NCI-H1694 treated with DMSO at 0.1 percent for 48 hours (cell line): ENCODE measurements around the gene PLA1A.

Experiments used
- DNase-seq: peaks from one replicate; lab custom pipeline; 2025; lab: John Stamatoyannopoulos, UW

The PLA1A gene

DNA sequence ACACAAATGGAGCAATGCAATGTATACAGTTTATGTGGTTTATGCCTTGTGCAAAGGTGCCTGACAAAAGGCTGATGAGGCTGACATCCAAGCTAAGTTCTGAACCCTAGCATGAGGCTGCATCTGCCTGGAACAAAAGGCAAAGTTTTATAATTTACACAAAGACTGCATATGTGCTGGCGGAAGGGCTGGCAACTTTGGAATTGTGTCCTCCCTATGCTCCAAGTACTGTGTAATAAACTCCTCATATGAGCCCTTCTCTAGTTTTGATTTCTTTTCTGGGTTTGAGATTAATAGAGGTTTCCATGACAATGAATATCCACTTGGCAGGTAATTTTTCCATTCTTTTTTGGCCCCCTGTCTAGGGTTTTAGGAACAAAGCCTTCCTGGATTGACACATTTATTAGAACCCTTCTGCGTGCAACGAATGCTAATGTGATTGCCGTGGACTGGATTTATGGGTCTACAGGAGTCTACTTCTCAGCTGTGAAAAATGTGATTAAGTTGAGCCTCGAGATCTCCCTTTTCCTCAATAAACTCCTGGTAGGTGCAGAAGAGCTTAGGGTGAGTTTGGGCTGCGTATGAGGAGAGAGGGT, 10.8 kb downstream of the PLA1A start:
- no peak for DNase-seq

DNA sequence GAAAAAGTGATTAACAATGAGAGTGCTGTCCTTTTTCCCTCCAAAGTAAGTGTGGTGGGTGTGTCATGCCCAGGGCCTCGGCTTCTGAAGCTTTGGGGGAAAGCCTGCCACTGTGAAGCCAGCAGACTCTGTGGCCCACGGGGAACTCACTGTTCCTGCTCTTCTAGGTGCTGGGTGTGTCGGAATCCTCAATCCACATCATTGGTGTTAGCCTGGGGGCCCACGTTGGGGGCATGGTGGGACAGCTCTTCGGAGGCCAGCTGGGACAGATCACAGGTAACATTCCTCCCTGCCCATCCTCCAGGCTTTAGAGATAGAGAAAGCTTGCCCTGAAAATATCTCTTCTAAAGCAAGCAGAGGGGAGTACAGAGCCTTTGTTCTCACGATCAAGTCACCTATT, 11.6 kb downstream of the PLA1A start:
- DNase-seq: no peak

DNA sequence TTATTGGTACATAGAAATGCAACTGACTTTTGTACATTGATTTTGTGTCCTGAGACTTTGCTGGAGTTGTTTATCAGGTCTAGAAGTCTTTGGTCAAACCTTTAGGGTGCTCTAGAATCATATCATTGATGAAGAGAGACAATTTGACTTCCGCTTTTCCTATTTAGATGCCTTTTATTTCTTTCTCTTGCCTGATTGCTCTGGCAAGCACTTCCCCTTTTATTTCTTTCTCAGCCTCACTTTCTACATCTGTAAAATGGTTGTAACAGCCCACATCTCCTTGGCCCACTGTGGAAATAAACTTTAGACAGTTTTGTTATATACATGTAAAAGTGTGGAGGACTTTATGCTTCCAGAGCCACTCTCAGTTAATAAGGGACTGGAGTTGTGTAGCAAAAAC, 14.0 kb downstream of the PLA1A start:
- DNase-seq: no peak

DNA sequence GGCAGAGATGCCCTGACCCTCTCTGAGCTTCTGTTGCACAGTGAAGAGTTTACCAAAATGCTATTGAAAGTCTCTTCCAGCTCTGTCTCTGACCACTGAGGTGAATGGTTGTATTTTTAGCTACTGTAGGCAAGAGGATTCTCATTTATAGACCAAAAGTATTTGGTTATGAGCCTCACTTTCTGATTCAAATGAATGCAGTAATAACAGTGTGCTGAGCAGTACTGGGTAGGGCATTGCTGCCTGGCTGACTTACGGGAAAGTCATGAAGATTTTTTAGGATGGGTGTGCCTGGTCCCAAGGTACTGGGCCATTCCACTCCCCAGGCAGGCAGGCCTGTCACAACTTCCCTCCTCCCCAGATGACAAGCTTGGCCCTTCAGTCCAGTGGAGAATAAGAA, 15.5 kb downstream of the PLA1A start:
- no peak for DNase-seq

DNA sequence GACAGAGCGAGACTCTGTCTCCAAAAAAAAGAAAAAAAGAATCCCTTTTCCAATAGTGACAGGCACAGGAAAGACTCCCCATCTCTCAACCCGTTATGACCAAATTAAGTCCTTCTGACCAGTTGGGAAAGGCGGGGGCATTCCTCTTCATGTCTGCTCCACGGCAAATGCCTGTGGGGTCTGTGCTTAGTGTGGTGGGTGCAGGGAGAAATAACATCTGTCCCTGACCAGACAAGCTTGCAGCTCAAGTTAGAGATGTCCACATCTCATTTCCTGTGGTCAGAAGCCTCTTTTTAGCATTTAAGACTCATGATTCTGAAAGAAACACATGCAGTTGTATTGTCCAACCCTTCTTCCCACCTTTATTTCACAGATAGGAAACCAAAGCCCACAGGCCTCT, 16.2 kb downstream of the PLA1A start:
- DNase-seq: no peak

DNA sequence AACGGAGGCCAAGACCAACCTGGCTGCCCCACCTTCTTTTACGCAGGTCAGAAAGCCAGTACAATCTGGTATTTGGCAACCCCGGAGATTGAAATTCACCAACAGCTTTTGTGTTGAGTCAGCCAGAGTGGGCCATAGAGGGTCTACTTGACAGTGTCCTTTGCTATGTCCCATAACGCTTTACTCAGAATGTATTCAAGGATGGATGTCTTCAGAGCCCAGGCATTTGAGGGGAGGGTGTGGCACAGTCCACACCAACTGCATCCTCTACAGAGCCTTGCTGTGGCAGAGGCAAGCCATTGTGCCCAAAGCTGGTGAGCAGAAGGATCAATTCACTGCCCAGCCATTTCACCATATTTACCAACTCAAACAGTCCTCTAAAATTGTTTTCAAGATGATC, 18.4 kb downstream of the PLA1A start:
- DNase-seq: no peak

DNA sequence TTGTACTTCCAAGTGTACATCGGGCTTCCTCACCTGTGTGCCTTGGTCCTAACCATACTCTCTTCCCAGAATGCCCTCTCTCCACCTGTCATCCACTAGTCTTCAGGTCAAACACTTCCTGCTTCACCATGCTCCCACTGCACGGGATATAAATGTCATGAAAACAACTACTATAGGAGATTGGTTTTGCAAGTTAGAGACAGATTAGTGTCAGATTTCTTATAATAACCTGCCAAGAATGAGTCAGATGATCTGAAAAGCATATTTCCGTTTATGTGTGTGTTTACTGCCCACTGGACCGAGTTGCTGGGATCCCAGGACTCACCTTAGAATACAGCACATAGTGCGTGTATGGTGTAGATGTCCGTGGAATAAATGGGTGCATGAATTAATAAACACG, 21.4 kb downstream of the PLA1A start:
- DNase-seq: no peak

DNA sequence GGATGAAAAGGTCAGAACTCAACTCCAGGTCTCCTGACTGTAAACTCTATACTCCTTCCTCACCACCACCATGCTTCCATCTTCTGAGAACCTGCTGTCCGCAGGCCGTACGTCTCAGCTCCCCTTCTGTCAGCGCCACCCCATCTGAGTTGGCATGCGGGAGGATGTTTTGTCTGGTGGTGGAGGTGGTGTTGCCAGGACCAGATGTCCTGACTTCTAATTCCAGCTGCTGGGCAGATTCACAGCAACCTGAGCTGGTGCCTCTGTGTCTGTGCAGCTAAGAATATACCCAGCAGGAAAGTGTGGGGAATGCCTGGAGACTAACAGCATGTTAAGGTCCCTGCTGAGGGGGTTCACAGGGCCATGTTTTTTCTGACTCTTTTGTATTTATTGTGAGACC, 23.2 kb downstream of the PLA1A start:
- no peak for DNase-seq

DNA sequence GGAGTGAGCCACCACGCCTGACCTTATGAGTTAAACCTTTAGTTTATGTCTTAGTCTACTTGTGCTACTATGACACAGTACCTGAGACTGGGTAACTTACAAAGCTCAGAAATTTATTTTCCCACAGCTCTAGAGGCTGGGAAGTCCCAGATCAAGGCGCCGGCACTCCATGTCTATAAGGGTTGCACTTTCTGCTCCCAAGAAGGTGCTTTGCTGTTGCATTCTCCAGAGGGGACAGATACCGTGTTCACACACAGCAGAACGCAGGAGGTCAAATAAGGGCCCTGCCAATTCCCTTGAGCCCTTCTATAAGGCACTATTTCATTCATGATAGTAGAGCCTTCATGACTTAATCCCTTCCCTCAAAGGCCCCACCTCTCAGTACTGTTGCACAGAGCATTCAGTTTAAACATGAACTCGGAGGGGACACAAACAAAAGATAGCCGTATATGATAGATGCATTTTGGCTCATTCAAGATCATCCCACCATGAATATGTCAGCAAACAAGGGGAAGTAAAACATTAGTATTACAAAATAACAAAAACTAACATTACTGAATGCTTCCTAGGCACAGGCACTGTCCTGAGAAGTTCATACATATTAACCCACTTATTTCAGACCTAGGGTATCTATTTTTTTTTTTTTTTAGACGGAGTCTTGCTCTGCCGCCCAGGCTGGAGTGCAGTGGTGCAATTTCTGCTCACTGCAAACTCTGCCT, 26.5 kb downstream of the PLA1A start:
- DNase-seq: no peak

DNA sequence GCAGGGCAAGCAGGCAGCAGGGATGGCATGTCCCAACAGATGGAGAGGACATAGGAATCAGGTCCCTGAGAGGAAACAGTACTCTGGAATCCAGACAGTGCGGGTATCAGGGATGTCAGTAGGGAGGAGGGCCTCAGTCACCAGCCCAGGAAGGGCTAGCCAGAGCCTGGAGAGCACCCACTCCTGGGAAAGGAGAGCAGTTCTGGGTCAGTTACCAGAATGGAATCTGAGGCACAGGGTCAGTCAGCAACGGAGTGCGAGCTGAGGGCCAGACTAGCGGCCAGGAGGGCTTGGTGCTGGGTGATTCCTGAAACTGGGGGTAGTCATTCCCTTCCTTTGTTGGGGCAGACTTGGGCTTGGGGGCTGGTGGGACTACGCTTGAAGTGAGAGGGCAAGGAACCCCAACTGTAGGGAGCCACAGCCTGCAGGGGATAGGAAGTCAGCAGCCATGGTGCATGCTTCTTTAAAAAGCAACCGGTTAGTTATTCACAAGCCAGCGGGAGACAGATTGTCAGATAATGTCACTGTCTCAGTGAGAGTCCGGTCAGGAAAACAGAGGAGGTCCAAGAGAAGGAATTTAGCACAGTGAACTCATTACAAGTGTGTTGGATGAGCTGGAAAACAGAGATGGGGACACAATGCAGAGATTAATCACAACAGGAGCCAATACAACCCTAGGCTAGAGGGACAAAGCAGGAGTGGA, 27.9 kb downstream of the PLA1A start:
- no peak for DNase-seq

DNA sequence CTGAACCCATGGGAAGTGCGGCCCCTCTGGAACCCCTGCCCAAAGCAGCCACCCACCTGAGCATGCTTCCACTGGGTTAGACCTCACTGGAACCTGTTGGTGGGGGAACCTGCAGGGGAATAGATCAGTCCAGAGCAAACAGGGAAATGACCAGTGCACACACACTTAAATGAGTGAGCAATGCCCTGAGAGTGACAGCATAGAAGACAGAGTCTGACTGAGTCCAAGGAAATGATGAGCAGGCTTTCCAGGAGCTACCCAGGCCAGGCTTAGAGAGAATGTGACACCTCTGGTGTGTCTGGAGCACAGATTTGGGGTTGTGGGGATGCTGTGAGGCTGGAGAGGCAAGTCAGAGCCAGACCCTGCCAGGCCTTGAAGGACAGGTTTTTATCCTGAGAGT, 28.5 kb downstream of the PLA1A start:
- no peak for DNase-seq

DNA sequence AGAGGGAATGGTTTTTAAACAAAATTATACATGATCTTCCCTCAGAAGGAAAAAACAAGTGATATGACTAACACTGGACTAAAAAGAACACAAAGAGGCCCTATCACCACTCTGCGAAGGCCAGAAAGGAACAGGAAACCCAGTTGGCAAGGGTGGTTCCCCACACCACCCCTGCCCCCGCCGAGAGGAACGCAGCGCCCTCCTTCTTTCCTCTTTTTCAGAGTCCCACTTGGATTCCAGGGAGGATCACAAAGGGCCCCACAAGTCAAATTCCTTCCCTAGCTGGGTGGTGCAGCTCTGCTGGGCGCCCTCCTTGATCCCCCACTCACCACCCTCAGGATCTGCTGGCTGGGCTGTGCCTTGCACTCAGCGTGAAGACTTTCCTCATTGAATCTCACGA, 29.8 kb downstream of the PLA1A start:
- no peak for DNase-seq

DNA sequence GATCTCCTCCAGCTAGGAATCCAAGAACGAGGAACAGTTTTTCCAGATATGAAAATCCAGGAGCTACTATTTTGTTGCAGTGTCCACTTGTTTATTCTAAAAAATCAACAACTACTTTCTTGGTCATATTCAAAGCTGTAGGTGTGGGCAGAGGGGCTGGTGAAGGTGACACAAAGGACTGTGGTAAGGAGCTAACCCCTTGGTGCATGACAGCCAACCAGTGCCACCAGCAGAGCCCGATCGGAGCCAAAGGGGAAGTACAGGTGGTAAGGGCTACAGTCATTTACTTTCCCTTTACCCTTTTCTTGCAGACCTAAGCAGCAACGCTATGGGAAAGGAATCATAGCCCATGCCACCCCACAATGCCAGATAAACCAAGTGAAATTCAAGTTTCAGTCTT, 30.7 kb downstream of the PLA1A start:
- DNase-seq: no peak

DNA sequence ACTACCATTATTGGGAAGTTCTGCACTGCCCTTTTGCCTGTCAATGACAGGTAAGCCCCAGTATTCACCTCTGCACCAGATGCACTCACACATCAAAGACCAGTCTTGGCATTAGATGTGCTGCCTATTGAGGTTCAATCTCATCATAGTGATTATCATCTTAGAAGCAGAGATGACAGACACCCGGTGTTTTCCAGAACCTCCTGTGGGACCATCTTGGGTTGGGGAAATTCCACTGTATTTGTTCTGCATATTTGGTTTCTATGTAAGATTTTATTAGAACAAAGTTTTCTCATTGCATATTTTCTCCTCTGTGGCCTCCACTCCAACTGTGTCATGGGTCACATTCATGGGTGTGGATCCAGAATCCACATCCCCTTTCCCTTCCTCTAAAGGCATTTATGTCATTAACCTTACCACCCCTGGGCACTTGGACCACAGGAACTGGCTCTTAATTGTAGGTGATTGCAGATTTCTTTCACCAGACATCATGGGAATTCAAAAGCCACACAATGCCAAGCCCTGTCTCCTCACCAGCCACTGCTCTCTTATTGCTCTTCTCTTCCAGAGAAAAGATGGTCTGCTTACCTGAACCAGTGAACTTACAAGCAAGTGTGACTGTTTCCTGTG, 31.2 kb downstream of the PLA1A start:
- no peak for DNase-seq

DNA sequence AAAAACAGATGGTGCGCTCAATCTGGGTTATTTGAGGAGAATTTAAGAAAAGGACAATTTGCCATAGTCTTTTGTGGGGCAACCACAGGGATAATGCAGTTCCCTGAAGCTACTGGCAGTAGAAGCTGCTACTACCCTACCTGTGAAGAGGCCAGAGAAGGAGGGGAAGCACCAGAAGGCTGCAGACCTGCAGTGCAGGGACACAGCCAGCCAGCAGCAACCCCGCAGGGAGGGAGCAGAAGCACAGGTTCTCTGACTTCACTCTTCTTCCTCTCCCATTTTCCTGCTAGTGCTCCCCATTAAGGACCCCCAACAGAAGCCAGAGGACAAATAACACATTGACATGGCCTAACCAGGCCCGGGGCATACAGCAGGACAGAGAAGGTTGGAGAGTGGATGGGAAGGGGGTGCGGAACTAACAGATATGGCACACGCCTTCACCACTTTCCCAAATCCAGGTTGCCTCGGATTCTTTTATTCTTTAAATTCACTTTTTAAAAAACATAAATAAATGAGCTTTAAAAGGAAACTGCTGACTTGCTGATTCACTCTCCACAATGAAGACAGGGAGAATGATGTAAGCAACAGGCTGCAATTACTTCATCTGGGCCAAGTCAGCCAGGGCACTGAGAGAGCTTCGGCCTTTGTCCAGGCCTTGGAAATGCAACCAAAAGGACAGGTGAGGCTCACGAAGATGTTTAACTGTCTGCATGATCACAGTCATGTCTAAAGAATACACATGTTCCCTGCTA, 32.6 kb downstream of the PLA1A start:
- no peak for DNase-seq

DNA sequence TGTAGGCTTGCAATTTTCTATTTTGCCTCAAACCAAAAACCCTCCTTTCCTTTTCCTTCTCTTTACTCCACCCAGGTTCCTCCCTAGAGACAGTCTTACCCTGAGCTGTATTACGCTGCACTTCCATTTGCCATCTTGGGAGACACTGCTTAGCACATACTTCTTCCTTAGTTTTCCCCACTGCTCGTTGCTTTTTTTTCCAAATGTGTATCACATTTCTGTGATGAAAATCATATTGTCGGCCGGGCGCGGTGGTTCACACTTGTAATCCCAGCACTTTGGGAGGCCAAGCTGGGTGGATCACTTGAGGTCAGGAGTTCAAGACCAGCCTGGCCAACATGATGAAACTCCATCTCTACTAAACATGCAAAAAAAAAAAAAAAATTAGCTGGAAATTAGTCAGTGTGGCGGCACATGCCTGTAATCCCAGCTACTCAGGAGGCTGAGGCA, 33.2 kb downstream of the PLA1A start:
- no peak for DNase-seq

DNA sequence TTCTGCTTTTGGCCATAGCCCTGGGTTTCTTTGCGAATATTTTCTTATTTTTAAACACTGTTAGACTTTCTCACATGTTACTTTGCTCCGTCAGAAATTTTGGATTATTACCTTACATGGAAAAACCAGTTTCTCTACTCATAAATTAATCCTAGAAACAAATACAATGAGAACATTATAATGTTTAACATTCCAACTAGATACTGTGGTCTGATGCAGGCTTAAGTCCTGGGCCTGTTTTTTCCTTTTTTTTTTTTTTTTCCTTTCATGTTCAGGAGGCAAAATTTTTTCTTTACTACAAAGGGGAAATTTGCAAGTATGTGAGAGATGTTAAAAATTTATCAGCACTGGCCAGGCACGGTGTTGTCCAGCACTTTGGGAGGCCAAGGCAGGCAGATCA, 33.8 kb downstream of the PLA1A start:
- no peak for DNase-seq

DNA sequence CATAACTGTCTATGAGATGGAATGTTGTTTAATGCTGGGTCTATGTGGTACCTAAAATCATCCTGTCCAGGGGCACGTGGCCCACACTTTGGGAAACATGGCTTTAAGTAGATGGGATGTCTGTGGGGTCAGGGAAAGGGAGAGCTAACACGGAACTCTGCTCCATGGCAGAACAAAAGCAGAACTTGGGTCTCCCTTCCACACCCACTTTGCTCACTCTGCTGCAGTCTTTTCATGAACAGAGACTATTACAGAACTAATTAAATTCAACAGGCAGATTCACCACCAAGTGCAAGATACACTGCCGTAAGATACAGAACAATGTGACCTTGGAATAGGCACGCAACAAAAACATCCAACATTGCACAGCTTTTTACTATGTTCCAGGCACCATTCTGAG, 34.5 kb downstream of the PLA1A start:
- no peak for DNase-seq

DNA sequence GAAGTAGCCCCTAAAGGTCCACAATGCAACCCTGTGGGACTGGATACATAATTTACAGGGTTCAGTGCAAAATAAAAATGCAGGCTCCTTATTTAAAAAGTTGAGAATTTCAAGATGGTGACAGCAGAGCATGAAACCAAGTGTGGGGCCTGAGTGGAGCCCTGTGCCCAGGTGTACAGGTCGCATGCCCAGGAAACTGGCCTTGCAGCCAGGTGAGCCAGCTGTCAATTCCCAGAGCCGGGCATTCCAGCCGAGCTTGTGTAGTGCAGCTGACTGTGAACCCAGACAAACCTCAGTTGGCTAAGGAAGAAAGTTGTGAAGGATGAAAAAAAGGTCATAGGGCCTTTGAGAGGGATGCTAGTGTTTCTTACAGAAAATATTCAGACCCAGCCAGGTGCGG, 35.1 kb downstream of the PLA1A start:
- DNase-seq: no peak

DNA sequence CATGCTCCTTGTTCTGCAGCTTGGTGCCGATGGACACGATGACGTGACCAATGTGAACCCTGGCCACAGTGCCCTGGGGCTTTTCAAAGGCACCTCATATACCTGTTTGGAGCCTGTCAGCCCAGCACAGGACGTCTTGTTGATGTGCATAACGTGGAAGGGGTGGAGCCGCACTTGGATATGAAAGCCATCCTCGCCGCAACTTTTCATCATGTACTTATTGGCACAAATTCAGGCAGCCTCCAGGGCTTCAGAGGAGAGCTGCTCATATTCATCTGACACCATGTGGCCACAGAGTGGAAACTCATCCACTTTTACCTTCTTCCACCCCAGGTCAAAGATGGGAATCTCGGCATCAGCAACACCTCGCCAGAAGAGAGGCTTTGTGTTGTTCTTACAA, 38.0 kb downstream of the PLA1A start:
- DNase-seq: no peak

DNA sequence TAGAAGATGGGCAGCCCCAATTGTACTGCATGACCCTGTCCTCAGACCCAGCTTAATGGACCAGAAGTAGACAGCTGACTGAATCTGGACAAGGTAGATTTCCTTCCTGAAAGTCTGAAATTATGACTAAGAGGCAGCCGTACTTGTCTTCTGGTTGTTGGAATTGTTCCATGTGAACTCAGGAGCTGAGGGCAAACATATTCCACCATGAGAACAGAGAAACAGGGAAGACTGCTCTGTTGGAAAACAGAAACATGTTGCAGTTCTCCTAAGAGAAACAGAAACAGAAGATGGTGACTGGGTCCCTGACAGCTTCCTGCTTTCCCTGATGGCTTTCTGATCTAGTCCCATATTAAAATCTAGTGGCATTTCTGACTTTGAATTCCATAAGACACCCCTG, 38.6 kb downstream of the PLA1A start:
- DNase-seq: no peak

DNA sequence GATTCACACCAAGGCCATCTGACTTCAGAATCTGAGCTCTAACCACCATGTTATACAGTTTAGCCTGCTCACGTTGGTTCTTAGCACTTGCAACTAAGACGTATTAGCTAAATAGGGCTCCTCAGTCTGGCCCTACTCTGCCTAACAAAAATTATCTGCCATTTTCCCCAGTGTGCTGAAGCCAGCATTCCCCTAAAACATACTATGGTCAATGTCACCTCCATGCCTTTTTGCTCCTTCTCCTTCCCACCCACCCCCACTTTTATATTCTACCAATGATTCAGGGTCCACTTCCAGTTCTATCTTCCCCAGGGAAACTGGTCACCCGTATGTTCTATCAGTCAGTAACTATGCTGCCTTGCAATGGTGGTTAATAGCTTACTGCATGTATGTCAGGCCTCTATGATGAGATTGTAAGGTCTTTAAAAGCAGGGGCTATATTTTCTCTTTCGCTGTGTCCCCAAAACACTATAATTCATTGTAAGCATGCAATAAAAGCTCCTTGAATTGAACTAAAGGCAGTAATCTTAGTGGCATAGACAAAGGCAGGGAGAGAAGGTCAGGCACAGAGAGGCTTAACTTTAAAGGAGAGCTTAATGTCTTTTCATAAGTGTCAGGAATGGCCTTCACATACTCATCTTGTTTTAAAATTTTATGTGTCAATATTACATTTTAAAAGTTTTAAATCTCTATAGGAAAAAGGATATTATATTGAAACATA, 39.4 kb downstream of the PLA1A start:
- no peak for DNase-seq
